B cell (primary cell): ENCODE measurements around the gene TMEM154.

ENCODE experiments used
- EZH2 ChIP-seq: IDR thresholded peaks from 2 replicates; pipeline ENCODE4 v1.6.1; 2012; ENCODE audit warnings: borderline replicate concordance, low read depth, mild to moderate bottlenecking, moderate library complexity, low read length; ENCODE audit not compliant: insufficient read depth, poor library complexity, severe bottlenecking
- TF ChIP-seq, protein P1 (sequence below): fragments of 200-600 bp; IDR thresholded peaks from one replicate; pipeline ENCODE4 v1.8.0; 2022; ENCODE audit warnings: antibody characterized with exemption, mild to moderate bottlenecking

GRCh38 chr4:152599636-152600035 lies 80.2 kb downstream of the TMEM154 start:
- TF ChIP-seq, protein P1, sequence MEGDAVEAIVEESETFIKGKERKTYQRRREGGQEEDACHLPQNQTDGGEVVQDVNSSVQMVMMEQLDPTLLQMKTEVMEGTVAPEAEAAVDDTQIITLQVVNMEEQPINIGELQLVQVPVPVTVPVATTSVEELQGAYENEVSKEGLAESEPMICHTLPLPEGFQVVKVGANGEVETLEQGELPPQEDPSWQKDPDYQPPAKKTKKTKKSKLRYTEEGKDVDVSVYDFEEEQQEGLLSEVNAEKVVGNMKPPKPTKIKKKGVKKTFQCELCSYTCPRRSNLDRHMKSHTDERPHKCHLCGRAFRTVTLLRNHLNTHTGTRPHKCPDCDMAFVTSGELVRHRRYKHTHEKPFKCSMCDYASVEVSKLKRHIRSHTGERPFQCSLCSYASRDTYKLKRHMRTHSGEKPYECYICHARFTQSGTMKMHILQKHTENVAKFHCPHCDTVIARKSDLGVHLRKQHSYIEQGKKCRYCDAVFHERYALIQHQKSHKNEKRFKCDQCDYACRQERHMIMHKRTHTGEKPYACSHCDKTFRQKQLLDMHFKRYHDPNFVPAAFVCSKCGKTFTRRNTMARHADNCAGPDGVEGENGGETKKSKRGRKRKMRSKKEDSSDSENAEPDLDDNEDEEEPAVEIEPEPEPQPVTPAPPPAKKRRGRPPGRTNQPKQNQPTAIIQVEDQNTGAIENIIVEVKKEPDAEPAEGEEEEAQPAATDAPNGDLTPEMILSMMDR, result no peak
- TF ChIP-seq EZH2, result no peak
